Mesendoderm (in vitro differentiated cells): ENCODE data around the gene TMX4.

ENCODE experiments used
- DNase-seq: peaks from one replicate; pipeline ENCODE4 v3.0.0; 2013
- H2AK5ac ChIP-seq: 2 replicates; pipeline ENCODE4 v1.6.1; 2013; ENCODE audit warnings: low read length, inconsistent platforms
- H2BK120ac ChIP-seq: 2 replicates; pipeline ENCODE4 v1.6.1; 2013; ENCODE audit warnings: low read depth, mild to moderate bottlenecking, low read length, moderate library complexity, mixed read lengths
- H2BK15ac ChIP-seq: replicated peaks from 2 replicates; pipeline ENCODE4 v1.6.1; 2013; ENCODE audit warnings: low read depth, mild to moderate bottlenecking, moderate library complexity
- H2BK5ac ChIP-seq: 2 replicates; pipeline ENCODE4 v1.6.1; 2013; ENCODE audit warnings: low read length, inconsistent platforms
- H3K18ac ChIP-seq: 2 replicates; pipeline ENCODE4 v1.6.1; 2013; ENCODE audit warnings: mild to moderate bottlenecking, low read length, mixed read lengths
- H3K23ac ChIP-seq: one replicate; pipeline ENCODE4 v1.6.1; 2013; ENCODE audit warnings: low read length
- H3K27ac ChIP-seq: 2 replicates; pipeline ENCODE4 v1.5.1; 2013; ENCODE audit warnings: low read depth, mild to moderate bottlenecking, inconsistent platforms, low read length, moderate library complexity
- H3K27me3 ChIP-seq: 2 replicates; pipeline ENCODE4 v1.6.1; 2013; ENCODE audit warnings: low read length, control low read depth, mild to moderate bottlenecking, inconsistent platforms; ENCODE audit not compliant: insufficient read depth, poor library complexity
- H3K36me3 ChIP-seq: 2 replicates; pipeline ENCODE4 v1.6.1; 2013; ENCODE audit warnings: low read length, inconsistent platforms; ENCODE audit not compliant: control insufficient read depth, insufficient read depth
- H3K4ac ChIP-seq: one replicate; pipeline ENCODE4 v1.6.1; 2013; ENCODE audit warnings: low read depth, mild to moderate bottlenecking, low read length, moderate library complexity
- H3K4me1 ChIP-seq: 2 replicates; pipeline ENCODE4 v1.6.1; 2013; ENCODE audit warnings: low read depth, low read length, inconsistent platforms; ENCODE audit not compliant: control insufficient read depth
- H3K4me2 ChIP-seq: 2 replicates; pipeline ENCODE4 v1.6.1; 2013; ENCODE audit warnings: low read length
- H3K4me3 ChIP-seq: 2 replicates; pipeline ENCODE4 v1.5.1; 2013; ENCODE audit warnings: mild to moderate bottlenecking, low read length
- H3K56ac ChIP-seq: one replicate; pipeline ENCODE4 v1.6.1; 2013; ENCODE audit warnings: low read length
- H3K79me1 ChIP-seq: 2 replicates; pipeline ENCODE4 v1.6.1; 2013; ENCODE audit warnings: low read length, inconsistent platforms
- H3K79me2 ChIP-seq: 2 replicates; pipeline ENCODE4 v1.6.1; 2013; ENCODE audit warnings: mild to moderate bottlenecking, low read length; ENCODE audit not compliant: control insufficient read depth, insufficient read depth
- H3K9ac ChIP-seq: 2 replicates; pipeline ENCODE4 v1.6.1; 2013; ENCODE audit warnings: low read length, inconsistent platforms
- H4K5ac ChIP-seq: one replicate; pipeline ENCODE4 v1.6.1; 2013; ENCODE audit warnings: low read length
- H4K8ac ChIP-seq: one replicate; pipeline ENCODE4 v1.6.1; 2013; ENCODE audit warnings: low read depth, mild to moderate bottlenecking, control low read depth, low read length, moderate library complexity
- WGBS: extraction: QIAGEN DNeasy Blood & Tissue Kit; methylation state at CpG from one replicate; pipeline ENCODE4 v1.1.7; 2013; ENCODE audit warnings: low lambda C conversion rate, missing lambda C conversion rate; ENCODE audit not compliant: insufficient coverage; ENCODE audit errors: extremely low coverage; 5-methylcytosine and 5-hydroxymethylcytosine counted together

The TMX4 gene

DNA sequence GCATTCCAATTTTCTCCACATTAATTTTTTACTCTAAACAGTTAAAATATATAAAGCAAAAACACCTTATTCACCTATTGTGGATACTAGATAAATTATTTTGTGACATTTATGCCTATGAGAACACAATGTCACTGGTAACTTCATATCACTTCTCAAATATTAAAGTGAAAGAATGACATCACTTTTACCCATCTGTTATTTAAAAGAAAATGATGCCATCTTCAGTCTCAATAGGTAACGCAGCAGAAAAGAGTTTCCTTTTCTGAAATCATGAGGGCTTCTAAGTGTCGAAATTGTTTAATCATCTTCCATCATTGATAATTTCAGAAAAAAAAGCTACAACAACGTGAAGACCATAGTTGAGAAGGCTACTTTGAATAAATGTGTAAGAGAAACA, 82.2 kb downstream of the TMX4 start:
- H3K79me2 ChIP-seq, result no peaks in the 10 kb centered on the region
- no CpG with 5 or more reads among the region's 3 CpGs for WGBS

DNA sequence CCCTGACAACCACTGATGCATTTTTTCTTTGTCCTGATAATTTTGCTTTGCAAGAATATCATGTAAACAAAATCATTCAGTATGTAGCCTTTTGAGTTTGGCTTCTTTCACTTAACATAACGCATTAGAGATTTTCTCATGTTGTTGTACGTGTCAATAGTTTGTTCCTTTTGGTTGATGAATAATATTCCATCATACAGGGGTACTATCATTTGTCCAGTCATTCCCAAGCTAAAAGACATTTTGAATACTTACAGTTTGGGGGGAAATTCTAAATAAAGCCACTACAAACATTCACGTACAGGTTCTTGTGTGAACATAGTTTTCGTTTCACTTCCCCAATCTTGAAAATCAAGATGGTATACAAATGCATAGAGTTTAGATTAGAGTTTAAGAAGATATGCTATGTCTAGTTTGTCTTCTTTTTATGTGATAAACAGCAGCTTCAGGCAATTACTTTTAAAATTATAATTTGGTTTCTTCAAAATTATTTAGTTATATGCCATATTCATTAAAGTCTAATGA, 84.5 kb downstream of the TMX4 start:
- WGBS, result no CpG with 5 or more reads among the region's 4 CpGs

More for the DNA sequence above, 82.2 kb downstream of the TMX4 start:
- Histone ChIP-seq H3K36me3 (no peaks in the 10 kb centered on the region), H3K79me1 (no peaks in the 10 kb centered on the region), H2BK5ac (no peak overlapping the region), H3K23ac (no peak overlapping the region), H3K18ac (no peak overlapping the region), H3K27me3 (no peaks in the 10 kb centered on the region), H3K4ac (no peak overlapping the region), H2AK5ac (no peak overlapping the region), H4K8ac (no peak overlapping the region), H4K5ac (no peak overlapping the region), H2BK120ac (no peak overlapping the region), H3K27ac (no peak overlapping the region), H3K4me1 (no peaks in the 10 kb centered on the region), H2BK15ac (no peak overlapping the region), H3K4me2 (no peak overlapping the region), H3K4me3 (no peak overlapping the region), H3K9ac (no peak overlapping the region), H3K56ac (no peak overlapping the region)
- no peak for DNase-seq

DNA sequence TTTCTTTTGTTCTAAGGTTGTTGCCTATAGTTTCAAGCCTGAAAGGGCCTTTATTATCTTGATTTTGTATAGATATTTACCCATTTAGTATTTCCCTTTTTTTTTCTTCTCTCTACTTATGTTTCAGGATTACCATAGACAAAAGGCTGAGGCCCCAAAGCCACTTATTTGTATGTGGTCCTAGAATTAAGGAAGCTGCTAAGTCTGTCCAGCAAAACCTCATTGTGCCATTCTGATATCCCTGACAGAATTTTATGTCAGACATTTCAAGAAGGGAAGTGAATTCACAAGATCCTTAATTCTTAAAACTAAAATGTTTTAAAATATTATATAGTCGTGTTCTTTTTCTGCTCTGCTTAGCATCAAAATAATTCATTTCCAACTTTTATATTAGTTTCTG, 86.2 kb downstream of the TMX4 start:
- Histone ChIP-seq H3K9ac (no peak overlapping the region), H2BK15ac (no peak overlapping the region), H4K5ac (no peak overlapping the region), H3K4me2 (no peak overlapping the region), H3K79me1 (no peaks in the 10 kb centered on the region), H2BK5ac (no peak overlapping the region), H3K4me3 (no peak overlapping the region), H3K36me3 (no peaks in the 10 kb centered on the region), H3K27me3 (no peaks in the 10 kb centered on the region), H3K79me2 (no peaks in the 10 kb centered on the region), H3K4me1 (no peaks in the 10 kb centered on the region), H2BK120ac (no peak overlapping the region), H3K56ac (no peak overlapping the region), H3K27ac (no peak overlapping the region), H3K18ac (no peak overlapping the region), H2AK5ac (no peak overlapping the region), H3K4ac (no peak overlapping the region), H4K8ac (no peak overlapping the region), H3K23ac (no peak overlapping the region)
- no CpG with 5 or more reads among the region's 1 CpG for WGBS
- no peak for DNase-seq

More for the DNA sequence above, 84.5 kb downstream of the TMX4 start:
- H3K56ac ChIP-seq, result no peak overlapping the region
- no peak overlapping the region for H3K4me3 ChIP-seq
- no peaks in the 10 kb centered on the region for H3K79me2 ChIP-seq
- no peak overlapping the region for H3K23ac ChIP-seq
- no peaks in the 10 kb centered on the region for H3K4me1 ChIP-seq
- no peak overlapping the region for H3K18ac ChIP-seq
- H4K5ac ChIP-seq, result no peak overlapping the region
- H3K9ac ChIP-seq, result no peak overlapping the region
- H2BK5ac ChIP-seq, result no peak overlapping the region
- no peaks in the 10 kb centered on the region for H3K36me3 ChIP-seq
- H2BK15ac ChIP-seq, result no peak overlapping the region
- no peak overlapping the region for H3K27ac ChIP-seq
- H3K79me1 ChIP-seq, result no peaks in the 10 kb centered on the region
- H4K8ac ChIP-seq, result no peak overlapping the region
- H3K4ac ChIP-seq, result no peak overlapping the region
- no peak overlapping the region for H2AK5ac ChIP-seq
- H3K4me2 ChIP-seq, result no peak overlapping the region
- no peak for DNase-seq
- H3K27me3 ChIP-seq, result no peaks in the 10 kb centered on the region
- no peak overlapping the region for H2BK120ac ChIP-seq

DNA sequence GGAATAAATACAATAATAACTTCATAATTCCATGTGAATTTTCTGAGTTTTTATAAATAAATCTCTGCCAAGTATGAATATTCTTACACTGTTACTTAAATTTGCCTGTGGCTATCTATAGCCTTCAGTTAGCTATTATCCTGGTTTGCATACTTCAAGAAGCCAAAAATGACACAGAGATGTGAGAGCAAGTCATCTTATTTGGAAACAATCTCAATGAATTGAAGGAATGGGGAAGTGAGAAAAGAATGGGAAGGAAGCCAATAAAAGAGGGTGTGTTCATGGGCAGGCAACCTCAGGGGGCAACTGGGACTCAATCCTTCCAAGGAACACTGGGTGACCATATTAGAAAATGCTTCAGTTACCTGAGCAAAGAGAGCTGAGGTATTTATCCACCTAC, 89.2 kb downstream of the TMX4 start:
- H3K79me1 ChIP-seq, result no peaks in the 10 kb centered on the region
- no peaks in the 10 kb centered on the region for H3K27me3 ChIP-seq
- no peak overlapping the region for H2AK5ac ChIP-seq
- no peak overlapping the region for H4K8ac ChIP-seq
- H3K23ac ChIP-seq, result no peak overlapping the region
- no peak overlapping the region for H2BK5ac ChIP-seq
- no peak overlapping the region for H3K4me3 ChIP-seq
- no peak overlapping the region for H3K4ac ChIP-seq
- DNase-seq, result no peak
- H2BK15ac ChIP-seq, result no peak overlapping the region
- H3K56ac ChIP-seq, result no peak overlapping the region
- H3K27ac ChIP-seq, result no peak overlapping the region
- H3K18ac ChIP-seq, result no peak overlapping the region
- H3K79me2 ChIP-seq, result no peaks in the 10 kb centered on the region
- H3K4me2 ChIP-seq, result no peak overlapping the region
- no peaks in the 10 kb centered on the region for H3K36me3 ChIP-seq
- H2BK120ac ChIP-seq, result no peak overlapping the region
- no peaks in the 10 kb centered on the region for H3K4me1 ChIP-seq
- H3K9ac ChIP-seq, result no peak overlapping the region
- no peak overlapping the region for H4K5ac ChIP-seq
